ENCODE measurements around the gene PACS1.

DNA sequence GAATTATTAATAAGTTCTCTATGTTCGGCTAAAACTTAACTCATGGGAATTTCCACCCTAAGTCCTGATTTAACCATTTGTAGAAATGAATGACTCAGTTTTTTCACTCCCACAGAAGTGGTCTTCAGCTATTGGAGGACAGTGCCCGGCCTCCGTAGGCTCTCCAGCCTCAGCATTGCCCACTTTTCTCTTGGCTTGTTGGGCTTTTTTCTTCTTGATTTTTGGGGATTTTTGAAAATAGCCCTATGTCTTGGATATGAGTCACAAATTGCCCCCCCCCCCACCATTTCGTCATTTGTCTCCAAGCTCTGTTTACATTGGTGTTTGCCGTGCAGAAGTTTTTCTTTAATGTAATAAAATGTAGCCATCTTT lies 66.7 kb downstream of the PACS1 start:
- TF ChIP-seq EZH2 (IDR thresholded peaks at IDR 0.05; ENCODE audit: borderline replicate concordance, insufficient read depth, low read depth, low read length, poor library complexity, severe bottlenecking), result no peak
- TF ChIP-seq, protein P1, sequence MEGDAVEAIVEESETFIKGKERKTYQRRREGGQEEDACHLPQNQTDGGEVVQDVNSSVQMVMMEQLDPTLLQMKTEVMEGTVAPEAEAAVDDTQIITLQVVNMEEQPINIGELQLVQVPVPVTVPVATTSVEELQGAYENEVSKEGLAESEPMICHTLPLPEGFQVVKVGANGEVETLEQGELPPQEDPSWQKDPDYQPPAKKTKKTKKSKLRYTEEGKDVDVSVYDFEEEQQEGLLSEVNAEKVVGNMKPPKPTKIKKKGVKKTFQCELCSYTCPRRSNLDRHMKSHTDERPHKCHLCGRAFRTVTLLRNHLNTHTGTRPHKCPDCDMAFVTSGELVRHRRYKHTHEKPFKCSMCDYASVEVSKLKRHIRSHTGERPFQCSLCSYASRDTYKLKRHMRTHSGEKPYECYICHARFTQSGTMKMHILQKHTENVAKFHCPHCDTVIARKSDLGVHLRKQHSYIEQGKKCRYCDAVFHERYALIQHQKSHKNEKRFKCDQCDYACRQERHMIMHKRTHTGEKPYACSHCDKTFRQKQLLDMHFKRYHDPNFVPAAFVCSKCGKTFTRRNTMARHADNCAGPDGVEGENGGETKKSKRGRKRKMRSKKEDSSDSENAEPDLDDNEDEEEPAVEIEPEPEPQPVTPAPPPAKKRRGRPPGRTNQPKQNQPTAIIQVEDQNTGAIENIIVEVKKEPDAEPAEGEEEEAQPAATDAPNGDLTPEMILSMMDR (IDR thresholded peaks at IDR 0.05), result no peak
